ENCODE data around the gene BEX3.

The BEX3 gene

GRCh38 chrX:103376118-103376978 lies at the start of gene BEX3:
Gene BEX3, plus strand, starts transcription at chrX:103376538. Its CDS starts 984 bp downstream, at chrX:103377522.
- no peak for FAIRE-seq
- no peak for TF ChIP-seq CTCF (IDR thresholded peaks at IDR 0.05; ENCODE audit: insufficient read depth, missing control alignments)
- peak; percentile 36 for DNase-seq (ENCODE audit: insufficient read length, low spot score)

GRCh38 chrX:103329991-103330390 lies 46.3 kb upstream of the BEX3 start, which contains the start of gene TCEAL7:
Gene TCEAL7, plus strand, starts transcription at chrX:103330239. Its CDS starts 1,165 bp downstream, at chrX:103331404.
- DNase-seq (ENCODE audit: insufficient read length, low spot score) (no peak), FAIRE-seq (no peak)
- no peak for TF ChIP-seq CTCF (IDR thresholded peaks at IDR 0.05; ENCODE audit: insufficient read depth, missing control alignments)

GRCh38 chrX:103330681-103331288 lies 45.6 kb upstream of the BEX3 start:
- no peak for DNase-seq (ENCODE audit: insufficient read length, low spot score)

GRCh38 chrX:103338663-103339062 lies 37.7 kb upstream of the BEX3 start:
- FAIRE-seq (no peak), DNase-seq (ENCODE audit: insufficient read length, low spot score) (no peak)
- no peak for TF ChIP-seq CTCF (IDR thresholded peaks at IDR 0.05; ENCODE audit: insufficient read depth, missing control alignments)

More at GRCh38 chrX:103330681-103331288, 45.6 kb upstream of the BEX3 start:
- no peak for TF ChIP-seq CTCF (IDR thresholded peaks at IDR 0.05; ENCODE audit: insufficient read depth, missing control alignments)
- FAIRE-seq, result no peak

- FAIRE-seq, result no peak
- TF ChIP-seq CTCF (IDR thresholded peaks at IDR 0.05; ENCODE audit: insufficient read depth, missing control alignments), result peak; percentile 42
- DNase-seq (ENCODE audit: insufficient read length, low spot score), result no peak
Observed at GRCh38 chrX:103343105-103343504, 33.2 kb upstream of the BEX3 start.

- no peak for DNase-seq (ENCODE audit: insufficient read length, low spot score)
- no peak for TF ChIP-seq CTCF (IDR thresholded peaks at IDR 0.05; ENCODE audit: insufficient read depth, missing control alignments)
- FAIRE-seq, result no peak
Observed at GRCh38 chrX:103344606-103345005, 31.7 kb upstream of the BEX3 start.

Measured in D721Med (cell line).